ENCODE data around the gene KRT222.

Gene KRT222

GRCh38 chr17:40617678-40618240 is 47.2 kb downstream of the KRT222 start:
- H3K9me3 ChIP-seq, result no peaks in the 10 kb centered on the region
- DNase-seq, result no peak
- TF ChIP-seq, protein P1, sequence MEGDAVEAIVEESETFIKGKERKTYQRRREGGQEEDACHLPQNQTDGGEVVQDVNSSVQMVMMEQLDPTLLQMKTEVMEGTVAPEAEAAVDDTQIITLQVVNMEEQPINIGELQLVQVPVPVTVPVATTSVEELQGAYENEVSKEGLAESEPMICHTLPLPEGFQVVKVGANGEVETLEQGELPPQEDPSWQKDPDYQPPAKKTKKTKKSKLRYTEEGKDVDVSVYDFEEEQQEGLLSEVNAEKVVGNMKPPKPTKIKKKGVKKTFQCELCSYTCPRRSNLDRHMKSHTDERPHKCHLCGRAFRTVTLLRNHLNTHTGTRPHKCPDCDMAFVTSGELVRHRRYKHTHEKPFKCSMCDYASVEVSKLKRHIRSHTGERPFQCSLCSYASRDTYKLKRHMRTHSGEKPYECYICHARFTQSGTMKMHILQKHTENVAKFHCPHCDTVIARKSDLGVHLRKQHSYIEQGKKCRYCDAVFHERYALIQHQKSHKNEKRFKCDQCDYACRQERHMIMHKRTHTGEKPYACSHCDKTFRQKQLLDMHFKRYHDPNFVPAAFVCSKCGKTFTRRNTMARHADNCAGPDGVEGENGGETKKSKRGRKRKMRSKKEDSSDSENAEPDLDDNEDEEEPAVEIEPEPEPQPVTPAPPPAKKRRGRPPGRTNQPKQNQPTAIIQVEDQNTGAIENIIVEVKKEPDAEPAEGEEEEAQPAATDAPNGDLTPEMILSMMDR (IDR thresholded peaks at IDR 0.05; ENCODE audit: low read depth, low read length), result 0 out of 2 replicates have a peak, but pooled peaks have one; percentile 1
- H3K4me1 ChIP-seq, result no peaks in the 10 kb centered on the region
- H3K4me3 ChIP-seq (ENCODE audit: low read depth, low read length), result no peak overlapping the region
- peaks cover 79% of the 10 kb centered on the region for H3K27me3 ChIP-seq
- H3K36me3 ChIP-seq, result no peaks in the 10 kb centered on the region

DNA sequence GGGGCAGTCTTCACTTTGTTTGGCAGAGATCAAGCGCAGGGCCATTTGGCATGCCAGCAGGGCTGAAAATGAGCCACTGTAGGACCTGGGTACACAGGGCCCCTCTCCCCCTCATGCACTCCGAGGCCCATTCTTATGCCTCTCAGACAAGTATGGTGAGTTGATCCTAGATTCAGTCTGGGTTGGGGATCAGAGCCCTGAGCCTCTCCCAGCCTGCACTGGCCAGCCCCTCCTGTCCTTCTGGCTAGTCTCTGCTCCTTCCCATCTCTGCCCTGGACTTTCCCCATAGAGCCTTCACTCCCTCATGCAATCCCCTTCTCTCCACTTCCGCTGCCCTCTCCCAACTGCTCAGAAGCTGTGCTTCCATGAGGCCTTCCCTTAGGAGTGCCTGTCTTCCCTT is 48.4 kb downstream of the KRT222 start:
- Histone ChIP-seq H3K4me3 (ENCODE audit: low read depth, low read length) (no peak overlapping the region), H3K4me1 (no peaks in the 10 kb centered on the region), H3K36me3 (no peaks in the 10 kb centered on the region), H3K9me3 (no peaks in the 10 kb centered on the region), H3K27me3 (peaks cover 78% of the 10 kb centered on the region)
- no peak for DNase-seq
- TF ChIP-seq, protein P1 (IDR thresholded peaks at IDR 0.05; ENCODE audit: low read depth, low read length), result no peak

GRCh38 chr17:40615841-40616476 is 49.0 kb downstream of the KRT222 start:
- no peak overlapping the region for H3K4me3 ChIP-seq (ENCODE audit: low read depth, low read length)
- no peak for DNase-seq
- H3K36me3 ChIP-seq, result no peaks in the 10 kb centered on the region
- H3K9me3 ChIP-seq, result no peaks in the 10 kb centered on the region
- TF ChIP-seq, protein P1 (IDR thresholded peaks at IDR 0.05; ENCODE audit: low read depth, low read length), result no peak
- H3K4me1 ChIP-seq, result no peaks in the 10 kb centered on the region
- H3K27me3 ChIP-seq, result peaks cover 75% of the 10 kb centered on the region

DNA sequence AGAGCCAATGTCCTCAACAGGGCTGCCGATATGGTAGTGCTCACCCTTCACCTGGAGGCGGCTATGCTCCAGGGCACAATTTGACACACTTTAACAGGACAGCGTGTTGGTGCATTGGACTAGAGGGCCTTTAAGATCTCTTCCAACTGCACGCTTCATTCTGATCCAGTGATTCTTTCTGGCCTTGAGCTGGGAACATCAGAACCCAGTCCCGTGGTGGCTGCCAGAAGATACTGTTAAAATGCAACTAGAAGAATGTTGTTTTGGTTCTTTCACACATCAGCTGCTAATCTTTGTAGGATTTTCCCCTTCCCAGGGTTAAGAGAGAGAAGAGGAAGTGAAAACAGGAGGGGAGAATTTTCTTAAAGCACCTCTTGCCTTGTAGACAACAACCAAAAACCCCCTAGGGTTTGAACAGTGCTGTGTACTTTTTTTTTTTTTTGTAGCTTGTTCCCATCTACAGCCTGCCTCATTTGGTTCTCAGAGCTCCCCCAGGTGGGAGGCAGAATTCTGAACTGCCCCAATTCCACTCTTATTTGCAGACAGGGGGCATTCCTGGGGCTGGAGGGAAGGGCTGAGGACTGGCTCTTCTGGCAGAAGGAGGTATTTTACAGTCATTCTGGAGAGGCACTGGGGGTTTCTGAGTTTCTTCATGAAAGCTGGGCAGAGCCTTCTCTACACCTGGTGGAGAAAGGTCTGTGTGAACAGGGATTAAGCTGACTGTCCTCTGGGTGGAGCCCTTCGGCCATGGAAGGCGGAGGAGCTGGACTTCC is 49.7 kb downstream of the KRT222 start:
- H3K4me3 ChIP-seq (ENCODE audit: low read depth, low read length), result no peak overlapping the region
- TF ChIP-seq, protein P1 (IDR thresholded peaks at IDR 0.05; ENCODE audit: low read depth, low read length), result peak; percentile 67
- H3K27me3 ChIP-seq, result peaks cover 73% of the 10 kb centered on the region
- no peaks in the 10 kb centered on the region for H3K36me3 ChIP-seq
- no peaks in the 10 kb centered on the region for H3K4me1 ChIP-seq
- no peaks in the 10 kb centered on the region; the same call in 1 of the 2 replicates for H3K9me3 ChIP-seq
- DNase-seq, result peak; percentile 65

- TF ChIP-seq, protein P1 (IDR thresholded peaks at IDR 0.05; ENCODE audit: low read depth, low read length), result no peak
- H3K36me3 ChIP-seq, result no peaks in the 10 kb centered on the region
- H3K4me1 ChIP-seq, result no peaks in the 10 kb centered on the region
- no peak overlapping the region for H3K4me3 ChIP-seq (ENCODE audit: low read depth, low read length)
- peaks cover 67% of the 10 kb centered on the region for H3K27me3 ChIP-seq
- no peak for DNase-seq
- H3K9me3 ChIP-seq, result no peaks in the 10 kb centered on the region; the same call in 1 of the 2 replicates
Measured at GRCh38 chr17:40614431-40615067, 50.4 kb downstream of the KRT222 start.

Measured in BE2C (cell line).